OCI-LY7 (cell line): ENCODE data around the gene KLHL22. TPM values are rescaled to one million over a fixed set of nuclear protein-coding genes. Genes with fewer than 3 reads are reported as not detected.

Experiments
- BruUV-seq: library from RNA; stranded (reverse); fragments of 400-500 nt; replicated peaks from 2 replicates; lab custom pipeline; 2021; lab: Mats Ljungman, UMichigan
- CTCF ChIA-PET: fragments of 300-600 bp; sonication (Branson Sonifier 250); formaldehyde crosslinking; loops from one replicate; lab custom pipeline; 2022; ENCODE audit warnings: antibody characterized with exemption; ENCODE audit not compliant: unreplicated experiment; lab: Charles Lee
- POLR2A ChIA-PET: fragments of 300-600 bp; sonication (Branson Sonifier 250); formaldehyde crosslinking; loops from one replicate; lab custom pipeline; 2022; ENCODE audit warnings: antibody characterized with exemption; lab: Charles Lee
- DNase-seq: peaks from one replicate; pipeline ENCODE4 v3.0.0-alpha.2; 2015; ENCODE audit warnings: low spot score
- H2AFZ ChIP-seq: fragments of 200-600 bp; sonication (generic), shearing (Covaris generic); 2 replicates; pipeline ENCODE4 v1.6.1; 2014; ENCODE audit warnings: mild to moderate bottlenecking, antibody characterized with exemption, low read length, moderate library complexity
- H3K27ac ChIP-seq: fragments of 200-600 bp; sonication (generic); 2 replicates; pipeline ENCODE4 v1.5.1; 2014; ENCODE audit warnings: mixed run types, low read depth, mild to moderate bottlenecking, moderate library complexity, low read length, inconsistent platforms; ENCODE audit not compliant: poor library complexity, severe bottlenecking
- H3K36me3 ChIP-seq: fragments of 200-600 bp; sonication (generic); 2 replicates; pipeline ENCODE4 v1.6.1; 2014; ENCODE audit warnings: mild to moderate bottlenecking, antibody characterized with exemption, low read length, moderate library complexity, mixed read lengths; ENCODE audit not compliant: insufficient read depth
- H3K4me1 ChIP-seq: fragments of 200-600 bp; sonication (generic); 2 replicates; pipeline ENCODE4 v1.5.1; 2014; ENCODE audit warnings: mild to moderate bottlenecking, low read length; ENCODE audit not compliant: insufficient read depth, poor library complexity, severe bottlenecking
- H3K4me2 ChIP-seq: fragments of 200-600 bp; sonication (generic); 2 replicates; pipeline ENCODE4 v1.6.1; 2014; ENCODE audit warnings: mild to moderate bottlenecking, low read length
- H3K4me3 ChIP-seq: fragments of 200-600 bp; sonication (generic); 2 replicates; pipeline ENCODE4 v1.5.1; 2014; ENCODE audit warnings: mild to moderate bottlenecking, low read depth, low read length; ENCODE audit not compliant: poor library complexity, severe bottlenecking
- H3K79me2 ChIP-seq: fragments of 200-600 bp; sonication (generic); 2 replicates; pipeline ENCODE4 v1.6.1; 2016; ENCODE audit warnings: low read depth, mild to moderate bottlenecking, low read length, moderate library complexity, mixed read lengths; ENCODE audit not compliant: insufficient read depth
- H3K9me2 ChIP-seq: fragments of 200-600 bp; sonication (generic); 2 replicates; pipeline ENCODE4 v1.6.1; 2016; ENCODE audit warnings: mild to moderate bottlenecking, low read length, mixed read lengths; ENCODE audit not compliant: insufficient read depth
- H3K9me3 ChIP-seq: fragments of 200-600 bp; sonication (generic); 2 replicates; pipeline ENCODE4 v1.6.1; 2014; ENCODE audit warnings: mild to moderate bottlenecking, mixed run types, low read length, mixed read lengths
- H4K20me1 ChIP-seq: fragments of 200-600 bp; sonication (generic); 2 replicates; pipeline ENCODE4 v1.6.1; 2014; ENCODE audit warnings: mild to moderate bottlenecking, antibody characterized with exemption, low read length, moderate library complexity, mixed read lengths; ENCODE audit not compliant: insufficient read depth
- CTCF ChIP-seq: fragments of 200-600 bp; sonication (generic); conservative IDR thresholded peaks from 2 replicates; pipeline ENCODE4 v1.5.1; 2014; ENCODE audit warnings: mild to moderate bottlenecking, antibody characterized with exemption, low read length, moderate library complexity, mixed read lengths
- EZH2phosphoT487 ChIP-seq: fragments of 200-600 bp; sonication (generic); IDR thresholded peaks from 2 replicates; pipeline ENCODE4 v1.6.1; 2018; ENCODE audit warnings: low read depth, borderline replicate concordance, mild to moderate bottlenecking, mixed run types, antibody characterized with exemption, low read length, moderate library complexity, mixed read lengths
- intact Hi-C: fragments of 100-400 bp; cut with micrococcal nuclease; formaldehyde crosslinking; loops from one replicate; pipeline ENCODE4 v1.10.0; 2022; ENCODE audit not compliant: unreplicated experiment
- total RNA-seq, 2 experiments: library from RNA; depleted of rRNA in 1 of 2; stranded (reverse); fragments of >200 nt in 1 of 2; shearing (Covaris generic) in 1 of 2; gene quantifications; 2 replicates each; pipeline ENCODE4 v1.2.3, GENCODE V29; 2014 to 2022

The KLHL22 gene
- total RNA-seq, 2 experiments from 2014 or later, result 14.8 to 38.1 TPM

GRCh38 chr22:20434264-20434751 lies 61.3 kb downstream of the KLHL22 start:
- ChIA-PET POLR2A (no interaction called here), CTCF (no interaction called here)
- Histone ChIP-seq H4K20me1 (no peaks in the 10 kb centered on the region), H3K9me2 (no peaks in the 10 kb centered on the region), H3K4me3 (no peak overlapping the region), H3K36me3 (no peaks in the 10 kb centered on the region), H2AFZ (no peak overlapping the region), H3K9me3 (no peaks in the 10 kb centered on the region), H3K27ac (no peak overlapping the region), H3K4me1 (no peaks in the 10 kb centered on the region), H3K79me2 (no peaks in the 10 kb centered on the region), H3K4me2 (no peak overlapping the region)
- TF ChIP-seq EZH2phosphoT487, result no peak
- TF ChIP-seq CTCF, result no peak
- DNase-seq, result no peak
- intact Hi-C loops, result no loop called here
- BruUV-seq, result no TSS peak

- Histone ChIP-seq H3K9me2 (no peaks in the 10 kb centered on the region), H3K79me2 (no peaks in the 10 kb centered on the region), H3K4me3 (no peak overlapping the region), H3K27ac (no peak overlapping the region), H3K4me2 (no peak overlapping the region), H3K4me1 (peaks cover 4% of the 10 kb centered on the region), H2AFZ (no peak overlapping the region), H4K20me1 (no peaks in the 10 kb centered on the region), H3K36me3 (no peaks in the 10 kb centered on the region), H3K9me3 (no peaks in the 10 kb centered on the region)
- BruUV-seq, result no TSS peak
- no peak for DNase-seq
- intact Hi-C loops, result no loop called here
- ChIA-PET POLR2A (no interaction called here), CTCF (no interaction called here)
- no peak for TF ChIP-seq CTCF
- TF ChIP-seq EZH2phosphoT487, result no peak
These were observed 61.8 kb downstream of the KLHL22 start for GRCh38 chr22:20433686-20434241.

GRCh38 chr22:20433191-20433590 lies 62.4 kb downstream of the KLHL22 start:
- Histone ChIP-seq H2AFZ (no peak overlapping the region), H3K4me3 (no peak overlapping the region), H3K4me1 (peaks cover 4% of the 10 kb centered on the region), H3K9me2 (no peaks in the 10 kb centered on the region), H3K36me3 (no peaks in the 10 kb centered on the region), H4K20me1 (no peaks in the 10 kb centered on the region), H3K9me3 (no peaks in the 10 kb centered on the region), H3K27ac (no peak overlapping the region), H3K4me2 (no peak overlapping the region), H3K79me2 (no peaks in the 10 kb centered on the region)
- no TSS peak for BruUV-seq
- no peak for TF ChIP-seq CTCF
- no peak for TF ChIP-seq EZH2phosphoT487
- ChIA-PET POLR2A (no interaction called here), CTCF (no interaction called here)
- intact Hi-C loops, result no loop called here
- DNase-seq, result no peak
